SK-N-SH (cell line): ENCODE data around the gene RBSN.

Experiments used
- CTCF ChIP-seq: fragments of 200-600 bp; sonication (generic); IDR thresholded peaks from 2 replicates; pipeline ENCODE4 v1.6.1; 2017; ENCODE audit warnings: antibody characterized with exemption, mild to moderate bottlenecking, moderate library complexity
- EZH2phosphoT487 ChIP-seq: fragments of 200-600 bp; sonication (generic); IDR thresholded peaks from 2 replicates; pipeline ENCODE4 v1.6.1; 2017; ENCODE audit warnings: low read depth, mixed run types, mild to moderate bottlenecking, antibody characterized with exemption, moderate library complexity, borderline replicate concordance
- GATA2 ChIP-seq: sonication (generic); formaldehyde crosslinking; IDR thresholded peaks from 2 replicates; pipeline ENCODE4 v1.5.0; 2020; ENCODE audit warnings: mild to moderate bottlenecking, missing genetic modification reagents
- IRF3 ChIP-seq: fragments of 150-350 bp; IDR thresholded peaks from 2 replicates; pipeline ENCODE4 v1.6.1; 2016; ENCODE audit warnings: mild to moderate bottlenecking, low read depth, low read length
- MAX ChIP-seq: IDR thresholded peaks from 2 replicates; pipeline ENCODE4 v1.4.0; 2012; ENCODE audit warnings: low read depth
- POLR2AphosphoS5 ChIP-seq: IDR thresholded peaks from 2 replicates; pipeline ENCODE4 v1.6.1; 2012; ENCODE audit warnings: low read depth, low read length
- RFX5 ChIP-seq: IDR thresholded peaks from 2 replicates; pipeline ENCODE4 v1.6.1; 2012; ENCODE audit warnings: mild to moderate bottlenecking, improper control_type of control experiment, low read length
- TEAD4 ChIP-seq: IDR thresholded peaks from 2 replicates; pipeline ENCODE4 v1.4.0; 2012; ENCODE audit warnings: mild to moderate bottlenecking, borderline replicate concordance; ENCODE audit not compliant: insufficient read depth

- TF ChIP-seq POLR2AphosphoS5, result no peak
- TF ChIP-seq IRF3, result no peak
- no peak for TF ChIP-seq MAX
- no peak for TF ChIP-seq CTCF
- no peak for TF ChIP-seq RFX5
- no peak for TF ChIP-seq TEAD4
- TF ChIP-seq EZH2phosphoT487, result no peak
- no peak for TF ChIP-seq GATA2 (CRISPR knock-in tag)
Observed at GRCh38 chr3:15117011-15117410, 18.1 kb upstream of the RBSN start.
